ENCODE results near the gene FGD4. TPM values are rescaled to one million over a fixed set of nuclear protein-coding genes. Genes with fewer than 3 reads are reported as not detected.

The FGD4 gene
- total and polyA plus RNA-seq, 2 donors (not counting 3 experiments of a cell fraction or from before 2014, with no cell fraction given) = 6.6 to 44.7 TPM

DNA sequence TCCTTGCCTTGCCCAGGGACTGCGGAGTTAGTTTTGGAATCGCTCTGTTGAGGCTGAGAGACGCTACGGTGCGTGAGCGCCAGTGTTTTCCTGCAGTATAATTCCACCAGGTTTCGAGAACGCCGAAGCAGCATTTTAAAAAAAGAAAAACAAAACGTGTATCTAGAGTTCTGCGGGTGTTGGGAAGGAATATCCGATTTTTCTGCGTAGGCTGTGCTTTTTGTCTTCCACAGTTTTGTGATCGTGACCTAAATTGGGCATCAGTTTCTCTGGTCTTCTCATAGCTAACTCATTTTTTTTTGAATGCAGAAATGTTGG is 280.5 kb downstream of the FGD4 start:
- Histone ChIP-seq H4K20me1 (replicated peaks; ENCODE audit: control insufficient read depth, extremely low read depth, insufficient read depth, low read length) (no peaks in the 10 kb centered on the region), H3K27me3 (ENCODE audit: control insufficient read depth in 2 of 2, insufficient read depth in 2 of 2, low read length in 2 of 2) (no peaks in the 10 kb centered on the region), H3K4me1 (ENCODE audit: control insufficient read depth, extremely low read depth, insufficient read depth, low read length) (peaks cover 11% of the 10 kb centered on the region), H3K9me3 (replicated peaks; ENCODE audit: control insufficient read depth, insufficient read depth, low read length) (no peaks in the 10 kb centered on the region), H2AFZ (ENCODE audit: low read depth, low read length) (peak overlapping the region; percentile 76), H3K27ac (ENCODE audit: insufficient read depth, low read depth, low read length) (peak overlapping the region; percentile 29), H3K9me1 (replicated peaks; ENCODE audit: control insufficient read depth, extremely low read depth, insufficient read depth, low read length) (no peaks in the 10 kb centered on the region), H3K4me3 (replicated peaks in 1 of 3; ENCODE audit: insufficient read depth in 1 of 3, low read depth in 1 of 3, low read length in 3 of 3) (peak overlapping the region; percentile 30 to 91 (median 74)), H3K36me3 (ENCODE audit: control insufficient read depth in 2 of 2, extremely low read depth in 1 of 2, insufficient read depth in 2 of 2, low read length in 2 of 2) (no peaks in the 10 kb centered on the region), H3K4me2 (ENCODE audit: insufficient read depth, low read length) (peak overlapping the region; percentile 73), H3K79me2 (ENCODE audit: control insufficient read depth, insufficient read depth, low read length) (peaks cover 50% of the 10 kb centered on the region), H3K9ac (replicated peaks; ENCODE audit: extremely low read depth, insufficient read depth, low read length) (peak overlapping the region; percentile 68)
- no TSS peak for BruUV-seq (replicated peaks)
- peak; percentile 31 for FAIRE-seq
- peak; percentile 59 for DNase-seq (ENCODE audit: low read depth, low spot score)
- intact Hi-C loops (cut with micrococcal nuclease) = loop anchor here (2.0 to 10.0 kb wide), 4 partner anchors 75 to 1343 kb away; partner anchors contain the start of genes ALG10, ETFBKMT and YARS2
- TF ChIP-seq POLR2AphosphoS5 (IDR thresholded peaks at IDR 0.05; ENCODE audit: insufficient read depth, low read depth, low read length) (peak; percentile 10), MYC (IDR thresholded peaks at IDR 0.05; ENCODE audit: low read depth, low read length) (no peak), FOS (IDR thresholded peaks at IDR 0.05; ENCODE audit: borderline replicate concordance, insufficient read depth, low read length) (no peak)
- TF ChIP-seq, protein P1, sequence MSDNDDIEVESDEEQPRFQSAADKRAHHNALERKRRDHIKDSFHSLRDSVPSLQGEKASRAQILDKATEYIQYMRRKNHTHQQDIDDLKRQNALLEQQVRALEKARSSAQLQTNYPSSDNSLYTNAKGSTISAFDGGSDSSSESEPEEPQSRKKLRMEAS (IDR thresholded peaks at IDR 0.05; ENCODE audit: insufficient read depth, insufficient read length) = no peak
- CTCF ChIA-PET = interaction anchor here (0.9 to 1.2 kb wide), 5 partner anchors 10 to 1343 kb away, joined by 3 read pairs; partner anchors contain the start of genes ALG10 and YARS2
- dilution Hi-C loops (cut with MboI; ENCODE audit: extremely low pct_ligation_motif_present, low sequenced_read_pairs) = no loop called here
- POLR2A ChIA-PET = no interaction called here

DNA sequence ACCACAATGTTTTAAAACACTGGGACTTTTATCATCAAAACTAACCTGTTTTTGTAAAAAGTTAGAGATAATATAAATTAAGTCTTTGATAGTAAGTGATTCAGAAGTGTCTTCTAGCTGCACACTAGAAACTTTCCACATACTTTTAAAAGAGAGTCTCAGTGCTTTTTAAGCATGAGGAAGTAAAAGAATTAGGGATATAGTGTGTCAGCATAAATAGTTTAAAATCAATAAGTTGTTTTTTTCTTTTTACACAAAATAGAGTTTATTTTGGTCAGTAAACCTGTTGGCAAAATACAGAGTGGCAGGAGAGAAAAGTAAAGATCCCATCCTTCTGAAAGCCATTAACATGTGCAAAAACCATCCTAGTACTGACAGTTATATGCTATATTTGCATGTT is 281.4 kb downstream of the FGD4 start:
- Histone ChIP-seq H3K9me1 (replicated peaks; ENCODE audit: control insufficient read depth, extremely low read depth, insufficient read depth, low read length) (no peaks in the 10 kb centered on the region), H3K36me3 (ENCODE audit: control insufficient read depth in 2 of 2, extremely low read depth in 1 of 2, insufficient read depth in 2 of 2, low read length in 2 of 2) (no peaks in the 10 kb centered on the region), H2AFZ (ENCODE audit: low read depth, low read length) (no peak overlapping the region), H3K4me3 (replicated peaks in 1 of 3; ENCODE audit: insufficient read depth in 1 of 3, low read depth in 1 of 3, low read length in 3 of 3) (peak overlapping the region in 2 of 3 experiments; percentile 30 to 74), H3K27me3 (ENCODE audit: control insufficient read depth in 2 of 2, insufficient read depth in 2 of 2, low read length in 2 of 2) (no peaks in the 10 kb centered on the region), H3K4me1 (ENCODE audit: control insufficient read depth, extremely low read depth, insufficient read depth, low read length) (peaks cover 11% of the 10 kb centered on the region), H4K20me1 (replicated peaks; ENCODE audit: control insufficient read depth, extremely low read depth, insufficient read depth, low read length) (no peaks in the 10 kb centered on the region), H3K27ac (ENCODE audit: insufficient read depth, low read depth, low read length) (no peak overlapping the region), H3K9me3 (replicated peaks; ENCODE audit: control insufficient read depth, insufficient read depth, low read length) (no peaks in the 10 kb centered on the region), H3K4me2 (ENCODE audit: insufficient read depth, low read length) (peak overlapping the region; percentile 73), H3K79me2 (ENCODE audit: control insufficient read depth, insufficient read depth, low read length) (peaks cover 59% of the 10 kb centered on the region), H3K9ac (replicated peaks; ENCODE audit: extremely low read depth, insufficient read depth, low read length) (peak overlapping the region; percentile 68)
- DNase-seq (ENCODE audit: low read depth, low spot score) (no peak), FAIRE-seq (no peak)
- TF ChIP-seq FOS (IDR thresholded peaks at IDR 0.05; ENCODE audit: borderline replicate concordance, insufficient read depth, low read length) (no peak), JUN (IDR thresholded peaks at IDR 0.05; ENCODE audit: borderline replicate concordance, insufficient read depth, insufficient read length, low read depth) (no peak), EZH2 (IDR thresholded peaks at IDR 0.05; ENCODE audit: borderline replicate concordance, low read depth, low read length, severe bottlenecking) (no peak), MYC (IDR thresholded peaks at IDR 0.05; ENCODE audit: low read depth, low read length) (no peak), POLR2AphosphoS5 (IDR thresholded peaks at IDR 0.05; ENCODE audit: insufficient read depth, low read depth, low read length) (no peak), POLR2A (IDR thresholded peaks at IDR 0.05; ENCODE audit: low read depth, low read length) (no peak), GATA2 (IDR thresholded peaks at IDR 0.05; ENCODE audit: insufficient read depth, insufficient read length, low read depth, low read length) (no peak)
- TF ChIP-seq, protein P1 (IDR thresholded peaks at IDR 0.05; ENCODE audit: insufficient read depth, insufficient read length) = no peak
- TF ChIP-seq, protein P2, sequence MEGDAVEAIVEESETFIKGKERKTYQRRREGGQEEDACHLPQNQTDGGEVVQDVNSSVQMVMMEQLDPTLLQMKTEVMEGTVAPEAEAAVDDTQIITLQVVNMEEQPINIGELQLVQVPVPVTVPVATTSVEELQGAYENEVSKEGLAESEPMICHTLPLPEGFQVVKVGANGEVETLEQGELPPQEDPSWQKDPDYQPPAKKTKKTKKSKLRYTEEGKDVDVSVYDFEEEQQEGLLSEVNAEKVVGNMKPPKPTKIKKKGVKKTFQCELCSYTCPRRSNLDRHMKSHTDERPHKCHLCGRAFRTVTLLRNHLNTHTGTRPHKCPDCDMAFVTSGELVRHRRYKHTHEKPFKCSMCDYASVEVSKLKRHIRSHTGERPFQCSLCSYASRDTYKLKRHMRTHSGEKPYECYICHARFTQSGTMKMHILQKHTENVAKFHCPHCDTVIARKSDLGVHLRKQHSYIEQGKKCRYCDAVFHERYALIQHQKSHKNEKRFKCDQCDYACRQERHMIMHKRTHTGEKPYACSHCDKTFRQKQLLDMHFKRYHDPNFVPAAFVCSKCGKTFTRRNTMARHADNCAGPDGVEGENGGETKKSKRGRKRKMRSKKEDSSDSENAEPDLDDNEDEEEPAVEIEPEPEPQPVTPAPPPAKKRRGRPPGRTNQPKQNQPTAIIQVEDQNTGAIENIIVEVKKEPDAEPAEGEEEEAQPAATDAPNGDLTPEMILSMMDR (IDR thresholded peaks at IDR 0.05; ENCODE audit: extremely low read depth in 1 of 2, insufficient read depth in 1 of 2, low read depth in 1 of 2, low read length in 2 of 2) = no peak
- intact Hi-C loops (cut with micrococcal nuclease) (loop anchor here (2.0 kb wide), 1 partner anchor 74 kb away; the partner anchor contains the start of gene YARS2), dilution Hi-C loops (cut with MboI; ENCODE audit: extremely low pct_ligation_motif_present, low sequenced_read_pairs) (no loop called here)
- no TSS peak for BruUV-seq (replicated peaks)
- POLR2A ChIA-PET = no interaction called here
- CTCF ChIA-PET = interaction anchor here (0.9 to 1.2 kb wide), 2 partner anchors 9 to 315 kb away, joined by 3 read pairs; no protein-coding TSS in a partner anchor

Measured in endothelial cell of umbilical vein (primary cell).